ENCODE measurements around the gene GOLGA6A.
"Not testable (repeated sequence)": the region's sequence is repeated elsewhere in the genome, so short reads cannot be mapped to it uniquely, and the experiment has no call there.

Gene GOLGA6A

GRCh38 chr15:74096753-74097474 is 14.6 kb upstream of the GOLGA6A start:
- H3K4me1 ChIP-seq (ENCODE audit: insufficient read depth, low read length); H3K27ac ChIP-seq (ENCODE audit: low read length); H3K9ac ChIP-seq (ENCODE audit: low read depth, low read length); H3K36me3 ChIP-seq (ENCODE audit: insufficient read depth, low read depth, low read length); H3K27me3 ChIP-seq (ENCODE audit: insufficient read depth, low read length); H3K4me3 ChIP-seq (ENCODE audit: low read length); H3K9me3 ChIP-seq (ENCODE audit: insufficient read depth, low read depth, low read length): not testable (repeated sequence)

DNA sequence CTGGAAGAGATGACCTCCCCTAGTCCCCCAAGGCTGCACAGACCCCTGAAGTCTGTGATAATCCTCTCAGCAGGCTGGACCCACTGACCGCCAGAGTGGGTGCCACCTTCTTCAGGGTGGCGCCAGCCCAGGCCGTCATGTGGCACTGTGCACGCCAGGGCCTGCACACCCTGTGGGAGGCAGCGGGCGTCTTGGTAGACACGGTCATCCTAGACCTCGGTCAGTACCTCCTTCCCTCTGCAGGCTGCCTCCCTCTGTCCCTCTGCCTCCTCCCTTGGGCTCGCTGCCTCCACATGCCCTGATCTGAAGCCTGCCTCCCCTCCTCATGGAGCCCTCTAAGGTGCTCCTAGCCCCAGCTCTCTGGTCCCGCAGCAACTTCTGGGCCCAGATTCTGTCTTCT is 13.3 kb upstream of the GOLGA6A start:
- not testable (repeated sequence) for H3K36me3 ChIP-seq (ENCODE audit: insufficient read depth, low read depth, low read length); H3K4me3 ChIP-seq (ENCODE audit: low read length); H3K27ac ChIP-seq (ENCODE audit: low read length); H3K4me1 ChIP-seq (ENCODE audit: insufficient read depth, low read length); H3K9ac ChIP-seq (ENCODE audit: low read depth, low read length); H3K9me3 ChIP-seq (ENCODE audit: insufficient read depth, low read depth, low read length); H3K27me3 ChIP-seq (ENCODE audit: insufficient read depth, low read length)

- H3K27me3 ChIP-seq (ENCODE audit: insufficient read depth, low read length); H3K27ac ChIP-seq (ENCODE audit: low read length); H3K4me3 ChIP-seq (ENCODE audit: low read length); H3K9ac ChIP-seq (ENCODE audit: low read depth, low read length); H3K36me3 ChIP-seq (ENCODE audit: insufficient read depth, low read depth, low read length); H3K9me3 ChIP-seq (ENCODE audit: insufficient read depth, low read depth, low read length); H3K4me1 ChIP-seq (ENCODE audit: insufficient read depth, low read length): not testable (repeated sequence)
These were observed 12.2 kb upstream of the GOLGA6A start for GRCh38 chr15:74094567-74094966.

- not testable (repeated sequence) for H3K9me3 ChIP-seq (ENCODE audit: insufficient read depth, low read depth, low read length); H3K9ac ChIP-seq (ENCODE audit: low read depth, low read length); H3K36me3 ChIP-seq (ENCODE audit: insufficient read depth, low read depth, low read length); H3K27ac ChIP-seq (ENCODE audit: low read length); H3K4me1 ChIP-seq (ENCODE audit: insufficient read depth, low read length); H3K27me3 ChIP-seq (ENCODE audit: insufficient read depth, low read length); H3K4me3 ChIP-seq (ENCODE audit: low read length)
These were observed 6.6 kb downstream of the GOLGA6A start for GRCh38 chr15:74075781-74076180.

DNA sequence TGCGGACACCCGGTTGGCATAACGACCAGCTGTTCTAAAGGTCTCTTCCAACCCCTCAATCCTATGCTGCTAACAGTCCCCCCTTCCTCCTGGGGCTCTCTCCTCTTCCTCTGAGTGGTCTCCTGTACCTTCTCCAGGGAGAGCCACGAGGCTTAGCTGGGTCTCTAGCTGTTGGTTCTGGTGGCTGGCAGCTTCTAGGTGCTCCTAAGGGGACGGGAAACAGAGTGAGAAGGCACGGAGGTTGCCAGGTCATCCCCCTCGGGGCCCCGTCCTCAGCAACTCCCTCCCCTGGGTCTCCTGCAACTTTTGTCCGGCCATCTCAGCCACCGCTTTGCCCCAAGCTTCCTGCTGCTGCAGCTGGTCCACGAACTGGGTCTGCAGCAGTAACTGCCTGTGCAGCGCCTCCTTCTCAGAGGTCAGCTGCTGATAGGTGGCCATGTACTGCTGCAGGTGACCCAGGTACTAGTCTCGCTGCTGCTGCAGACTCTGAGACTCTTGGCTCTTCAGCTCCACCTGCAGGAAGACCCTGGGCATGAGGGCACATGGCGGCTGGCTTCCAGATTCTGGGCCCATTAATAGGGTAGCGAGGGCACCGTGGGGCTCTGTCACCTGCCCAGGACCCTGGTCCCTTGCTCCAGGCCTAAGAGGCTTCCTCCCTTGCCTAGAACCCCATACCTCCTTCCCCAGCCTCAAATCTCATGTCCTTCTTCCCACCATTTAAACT is 9.6 kb downstream of the GOLGA6A start:
- not testable (repeated sequence) for H3K9ac ChIP-seq (ENCODE audit: low read depth, low read length); H3K4me1 ChIP-seq (ENCODE audit: insufficient read depth, low read length); H3K4me3 ChIP-seq (ENCODE audit: low read length); H3K9me3 ChIP-seq (ENCODE audit: insufficient read depth, low read depth, low read length); H3K36me3 ChIP-seq (ENCODE audit: insufficient read depth, low read depth, low read length); H3K27me3 ChIP-seq (ENCODE audit: insufficient read depth, low read length); H3K27ac ChIP-seq (ENCODE audit: low read length)

- H3K27me3 ChIP-seq (ENCODE audit: insufficient read depth, low read length); H3K27ac ChIP-seq (ENCODE audit: low read length); H3K4me3 ChIP-seq (ENCODE audit: low read length); H3K9ac ChIP-seq (ENCODE audit: low read depth, low read length); H3K9me3 ChIP-seq (ENCODE audit: insufficient read depth, low read depth, low read length); H3K4me1 ChIP-seq (ENCODE audit: insufficient read depth, low read length); H3K36me3 ChIP-seq (ENCODE audit: insufficient read depth, low read depth, low read length): not testable (repeated sequence)
These were observed 10.2 kb downstream of the GOLGA6A start for GRCh38 chr15:74072132-74072531.

GRCh38 chr15:74071645-74072044 is 10.7 kb downstream of the GOLGA6A start:
- H3K4me3 ChIP-seq (ENCODE audit: low read length); H3K4me1 ChIP-seq (ENCODE audit: insufficient read depth, low read length); H3K27me3 ChIP-seq (ENCODE audit: insufficient read depth, low read length); H3K9ac ChIP-seq (ENCODE audit: low read depth, low read length); H3K36me3 ChIP-seq (ENCODE audit: insufficient read depth, low read depth, low read length); H3K9me3 ChIP-seq (ENCODE audit: insufficient read depth, low read depth, low read length); H3K27ac ChIP-seq (ENCODE audit: low read length): not testable (repeated sequence)

DNA sequence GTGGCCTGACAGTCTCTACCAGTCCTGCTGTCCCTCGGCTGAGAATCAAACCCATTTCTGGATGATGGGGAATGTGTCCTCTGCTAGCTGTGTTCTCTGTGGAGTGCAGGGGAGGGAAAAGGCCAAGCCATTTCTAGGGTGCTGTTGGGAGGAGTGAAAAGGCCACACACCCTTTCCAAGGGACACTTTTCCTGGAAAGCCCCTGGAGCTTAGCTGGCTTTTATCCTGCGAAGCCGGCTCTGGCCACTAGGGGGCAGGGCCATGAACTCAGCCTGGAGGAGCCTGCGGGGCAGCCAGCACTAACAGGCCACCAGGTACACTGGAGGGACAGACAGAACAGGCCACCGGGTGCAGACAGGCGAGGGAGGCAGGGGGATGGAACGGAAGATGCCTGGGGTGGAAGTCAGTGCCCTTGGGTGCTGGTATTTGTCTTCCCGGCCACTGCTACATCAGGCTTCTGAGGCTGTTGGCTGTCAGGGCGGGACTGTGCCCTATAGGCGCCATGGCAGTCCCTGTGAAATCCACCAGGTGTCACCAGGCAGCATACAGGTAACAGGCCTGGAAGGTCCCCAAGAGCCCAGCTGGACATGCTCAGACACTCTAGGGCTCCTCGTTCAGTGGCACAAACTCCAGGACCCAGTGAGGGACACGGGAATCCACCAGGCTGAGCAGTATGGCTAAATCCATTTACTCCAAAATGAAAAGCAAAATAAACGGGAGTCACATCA is 16.5 kb downstream of the GOLGA6A start:
- not testable (repeated sequence) for H3K4me3 ChIP-seq (ENCODE audit: low read length); H3K4me1 ChIP-seq (ENCODE audit: insufficient read depth, low read length); H3K27me3 ChIP-seq (ENCODE audit: insufficient read depth, low read length); H3K27ac ChIP-seq (ENCODE audit: low read length); H3K9me3 ChIP-seq (ENCODE audit: insufficient read depth, low read depth, low read length); H3K36me3 ChIP-seq (ENCODE audit: insufficient read depth, low read depth, low read length); H3K9ac ChIP-seq (ENCODE audit: low read depth, low read length)

DNA sequence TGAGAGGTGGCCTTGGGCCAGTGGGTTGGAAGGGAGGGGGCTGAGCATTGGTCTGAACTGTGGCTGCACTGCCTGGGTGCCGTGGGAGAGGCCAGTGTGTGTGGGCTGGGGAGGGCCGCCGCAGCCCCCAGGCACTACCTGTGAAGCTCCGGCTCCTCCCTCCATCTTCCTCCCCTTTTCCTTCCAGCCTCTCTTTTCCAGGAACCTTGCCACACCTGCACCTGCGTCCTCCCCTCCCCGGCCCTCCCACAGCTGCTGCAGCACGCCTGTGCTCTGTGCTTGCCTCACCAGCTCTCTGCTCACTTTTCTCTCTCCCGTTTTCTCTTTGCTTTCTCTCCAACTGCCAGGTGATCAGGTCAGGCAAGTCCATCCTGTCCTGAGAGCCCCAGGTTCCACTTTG is 17.5 kb downstream of the GOLGA6A start:
- H3K9ac ChIP-seq (ENCODE audit: low read depth, low read length); H3K9me3 ChIP-seq (ENCODE audit: insufficient read depth, low read depth, low read length); H3K4me1 ChIP-seq (ENCODE audit: insufficient read depth, low read length); H3K4me3 ChIP-seq (ENCODE audit: low read length); H3K27me3 ChIP-seq (ENCODE audit: insufficient read depth, low read length); H3K27ac ChIP-seq (ENCODE audit: low read length); H3K36me3 ChIP-seq (ENCODE audit: insufficient read depth, low read depth, low read length): not testable (repeated sequence)

GRCh38 chr15:74064183-74064582 is 18.2 kb downstream of the GOLGA6A start:
- H3K4me1 ChIP-seq (ENCODE audit: insufficient read depth, low read length); H3K9ac ChIP-seq (ENCODE audit: low read depth, low read length); H3K9me3 ChIP-seq (ENCODE audit: insufficient read depth, low read depth, low read length); H3K27ac ChIP-seq (ENCODE audit: low read length); H3K27me3 ChIP-seq (ENCODE audit: insufficient read depth, low read length); H3K4me3 ChIP-seq (ENCODE audit: low read length); H3K36me3 ChIP-seq (ENCODE audit: insufficient read depth, low read depth, low read length): not testable (repeated sequence)

DNA sequence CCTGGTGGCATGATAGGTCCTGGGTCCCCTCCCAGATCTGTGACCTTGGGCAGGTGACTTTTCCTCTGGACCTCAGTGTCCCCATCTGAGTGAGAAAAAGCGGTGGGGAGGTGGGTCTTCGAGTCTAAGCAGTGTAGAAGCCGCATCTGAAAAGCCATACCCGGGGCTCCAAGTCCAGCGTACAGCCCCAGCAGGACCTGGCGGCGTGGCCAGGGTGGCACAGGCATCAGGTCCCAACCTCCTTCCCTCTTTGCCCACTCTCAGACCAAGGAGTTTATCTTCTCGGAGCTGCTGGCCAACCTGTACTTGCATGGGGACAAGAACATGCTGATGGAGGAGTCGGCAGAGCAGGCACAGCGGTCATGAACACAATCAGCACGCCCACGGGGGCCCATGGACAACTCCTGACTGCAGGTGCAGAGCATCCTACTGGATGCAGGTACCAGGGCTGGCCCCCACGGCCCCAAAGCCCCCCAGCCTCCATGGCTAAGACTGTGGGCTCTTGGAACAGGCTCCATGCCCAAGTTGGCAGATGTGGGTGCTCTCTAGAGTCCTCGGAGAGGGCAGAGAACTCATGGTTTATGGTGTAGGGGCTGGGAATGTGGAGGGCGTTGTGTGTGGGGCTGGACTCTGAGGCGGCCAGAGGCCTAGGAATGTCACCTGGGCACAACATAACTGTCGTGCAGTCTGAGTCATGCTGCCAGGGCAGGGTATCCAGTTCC is 18.8 kb downstream of the GOLGA6A start:
- H3K27me3 ChIP-seq (ENCODE audit: insufficient read depth, low read length); H3K36me3 ChIP-seq (ENCODE audit: insufficient read depth, low read depth, low read length); H3K4me1 ChIP-seq (ENCODE audit: insufficient read depth, low read length); H3K9ac ChIP-seq (ENCODE audit: low read depth, low read length); H3K9me3 ChIP-seq (ENCODE audit: insufficient read depth, low read depth, low read length); H3K4me3 ChIP-seq (ENCODE audit: low read length); H3K27ac ChIP-seq (ENCODE audit: low read length): not testable (repeated sequence)

DNA sequence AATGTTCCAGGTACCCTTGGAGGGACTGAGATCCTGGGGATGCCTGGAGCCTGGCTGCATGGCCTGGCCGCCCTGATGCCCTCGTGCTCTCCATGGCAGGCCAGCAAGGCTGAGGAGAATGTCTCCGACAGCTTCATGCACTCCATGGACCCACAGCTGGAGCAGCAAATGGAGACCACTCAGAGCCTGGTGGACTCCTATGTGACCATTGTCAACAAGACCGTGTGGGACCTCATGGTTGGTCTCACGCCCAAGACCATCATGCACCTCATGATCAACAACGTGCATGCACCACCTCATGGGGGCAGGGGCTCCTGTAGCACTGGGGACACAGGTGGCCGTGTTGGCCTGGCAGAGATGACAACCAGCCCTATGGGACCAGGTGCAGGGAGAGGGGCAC is 19.7 kb downstream of the GOLGA6A start:
- Histone ChIP-seq H3K4me3 (ENCODE audit: low read length) (no peak overlapping the region), H3K36me3 (ENCODE audit: insufficient read depth, low read depth, low read length) (no peaks in the 10 kb centered on the region), H3K27ac (ENCODE audit: low read length) (no peak overlapping the region), H3K9ac (ENCODE audit: low read depth, low read length) (no peak overlapping the region), H3K4me1 (ENCODE audit: insufficient read depth, low read length) (no peaks in the 10 kb centered on the region), H3K27me3 (ENCODE audit: insufficient read depth, low read length) (no peaks in the 10 kb centered on the region), H3K9me3 (ENCODE audit: insufficient read depth, low read depth, low read length) (no peaks in the 10 kb centered on the region)
